Transverse colon (tissue), 3 donors: ENCODE data around the gene RIMS1.

Source experiments
- CTCF ChIP-seq, 5 experiments: fragments of 200-600 bp in 3 of 5; fragments of 450-650 bp in 2 of 5; sonication (generic) in 3 of 5; IDR thresholded peaks; 1 replicate in 2 of 5; 2 replicates in 3 of 5; pipeline ENCODE4 v1.5.1; 2016 to 2017; ENCODE audit warnings: antibody characterized with exemption in 5 of 5, inconsistent platforms in 3 of 5, mild to moderate bottlenecking in 2 of 5, moderate library complexity in 1 of 5
- EP300 ChIP-seq: sonication (generic); formaldehyde crosslinking; IDR thresholded peaks from one replicate; pipeline ENCODE4 v1.6.1; 2017; ENCODE audit warnings: antibody characterized with exemption, low read depth
- POLR2A ChIP-seq: fragments of 450-650 bp; IDR thresholded peaks from one replicate; pipeline ENCODE4 v1.6.1; 2016; ENCODE audit warnings: antibody characterized with exemption, mild to moderate bottlenecking, moderate library complexity

DNA sequence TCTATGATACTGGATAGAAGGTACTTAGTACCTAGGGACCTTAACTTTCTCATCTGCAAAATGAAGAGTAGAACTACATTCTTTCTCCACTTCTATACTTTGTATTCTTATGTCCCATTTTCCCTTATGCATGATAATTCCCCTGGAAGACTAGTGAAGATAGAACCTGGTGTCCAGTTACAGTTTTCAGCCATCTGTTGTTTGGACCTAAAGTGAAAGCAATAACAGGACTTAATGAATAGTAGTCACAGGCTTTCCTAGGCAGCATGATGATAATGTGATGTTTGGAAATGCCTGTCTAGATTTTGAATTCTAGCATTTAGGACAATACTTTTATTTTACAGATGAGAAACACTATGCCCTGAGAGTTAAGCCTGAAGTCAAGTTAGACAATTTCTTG lies 153.8 kb downstream of the RIMS1 start:
- no peak for TF ChIP-seq CTCF (IDR thresholded peaks at IDR 0.05)
- TF ChIP-seq POLR2A = no peak
- TF ChIP-seq EP300 = no peak
